Measurements from ENCODE around the gene PCDH15. TPM values are rescaled to one million over a fixed set of nuclear protein-coding genes. Genes with fewer than 3 reads are reported as not detected.

PCDH15 gene
- total and polyA plus RNA-seq, 2 experiments from 2014 or later = not detected

DNA sequence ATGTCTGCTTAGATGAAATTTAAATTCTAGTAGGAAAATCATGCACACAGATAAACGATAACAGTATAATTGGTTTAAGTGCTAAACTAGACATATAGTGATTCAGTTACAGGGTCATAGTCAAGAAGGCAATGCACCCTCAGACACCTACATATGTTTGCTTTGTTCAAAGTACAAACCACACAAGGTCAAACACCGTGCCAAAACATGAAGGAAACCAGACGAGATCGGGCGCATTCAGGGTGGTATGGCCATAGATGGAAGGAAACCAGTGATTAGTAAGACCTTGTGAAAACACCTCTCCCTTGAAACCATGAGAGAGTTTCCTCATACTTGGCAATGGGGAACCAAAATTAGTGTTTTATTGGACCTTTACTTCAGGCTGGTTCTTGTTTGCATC is 906.9 kb downstream of the PCDH15 start:
- Histone ChIP-seq H3K9ac (no peak overlapping the region), H3F3A (ENCODE audit: insufficient read depth) (no peaks in the 10 kb centered on the region), H3K4me1 (ENCODE audit: insufficient read depth) (no peaks in the 10 kb centered on the region), H3K9me3 (ENCODE audit: low read depth) (no peaks in the 10 kb centered on the region), H2AFZ (no peak overlapping the region), H3K4me2 (ENCODE audit: unreplicated experiment) (no peak overlapping the region), H4K20me1 (ENCODE audit: insufficient read depth) (no peaks in the 10 kb centered on the region), H3K79me2 (ENCODE audit: insufficient read depth) (no peaks in the 10 kb centered on the region), H3K27me3 (replicated peaks; ENCODE audit: insufficient read depth) (no peaks in the 10 kb centered on the region), H3K9me2 (ENCODE audit: insufficient read depth) (no peaks in the 10 kb centered on the region), H3K36me3 (ENCODE audit: low read depth) (no peaks in the 10 kb centered on the region), H3K4me3 (no peak overlapping the region), H3K27ac (no peak overlapping the region)
- no peak for DNase-seq
- no peak for TF ChIP-seq EZH2 (IDR thresholded peaks at IDR 0.05; ENCODE audit: insufficient read depth, poor library complexity, severe bottlenecking)
- TF ChIP-seq EZH2phosphoT487 (IDR thresholded peaks at IDR 0.05; ENCODE audit: insufficient read depth, low read depth) = no peak
- WGBS, 2 experiments (ENCODE audit: low coverage in 1 of 2, low lambda C conversion rate in 2 of 2, missing lambda C conversion rate in 2 of 2) = 21 to 32% methylated on average over 5 of the region's 5 CpGs
- in situ Hi-C loops (cut with MboI) = no loop called here

DNA sequence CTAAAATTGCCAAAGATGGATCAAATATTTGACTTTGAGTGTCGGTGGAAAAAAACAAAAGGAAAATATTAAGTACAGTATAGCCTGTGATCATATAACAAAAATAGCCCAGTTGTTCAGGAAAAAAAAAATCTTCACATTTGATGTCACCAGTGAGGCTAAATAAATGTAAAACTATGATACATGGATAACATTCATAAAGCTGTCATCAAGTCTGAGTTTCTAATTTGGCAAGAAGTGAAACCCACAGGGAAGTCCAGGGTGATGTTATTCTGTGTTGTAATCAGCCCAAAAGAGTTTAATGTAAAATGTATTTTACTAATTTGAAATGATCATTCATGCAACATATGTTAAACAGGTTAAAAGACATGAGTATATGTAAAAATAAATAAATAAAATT is 908.0 kb downstream of the PCDH15 start:
- Histone ChIP-seq H2AFZ (no peak overlapping the region), H3K4me3 (no peak overlapping the region), H3K9me2 (ENCODE audit: insufficient read depth) (no peaks in the 10 kb centered on the region), H3K9ac (no peak overlapping the region), H4K20me1 (ENCODE audit: insufficient read depth) (no peaks in the 10 kb centered on the region), H3K4me2 (ENCODE audit: unreplicated experiment) (no peak overlapping the region), H3K36me3 (ENCODE audit: low read depth) (no peaks in the 10 kb centered on the region), H3K79me2 (ENCODE audit: insufficient read depth) (no peaks in the 10 kb centered on the region), H3K9me3 (ENCODE audit: low read depth) (no peaks in the 10 kb centered on the region), H3F3A (ENCODE audit: insufficient read depth) (no peaks in the 10 kb centered on the region), H3K27ac (no peak overlapping the region), H3K27me3 (replicated peaks; ENCODE audit: insufficient read depth) (no peaks in the 10 kb centered on the region), H3K4me1 (ENCODE audit: insufficient read depth) (no peaks in the 10 kb centered on the region)
- no peak for DNase-seq
- in situ Hi-C loops (cut with MboI) = no loop called here
- TF ChIP-seq EZH2phosphoT487 (IDR thresholded peaks at IDR 0.05; ENCODE audit: insufficient read depth, low read depth) = no peak
- TF ChIP-seq EZH2 (IDR thresholded peaks at IDR 0.05; ENCODE audit: insufficient read depth, poor library complexity, severe bottlenecking) = no peak
- WGBS, 2 experiments (ENCODE audit: low coverage in 1 of 2, low lambda C conversion rate in 2 of 2, missing lambda C conversion rate in 2 of 2) = 25 to 40% methylated on average over 1 of the region's 1 CpG

DNA sequence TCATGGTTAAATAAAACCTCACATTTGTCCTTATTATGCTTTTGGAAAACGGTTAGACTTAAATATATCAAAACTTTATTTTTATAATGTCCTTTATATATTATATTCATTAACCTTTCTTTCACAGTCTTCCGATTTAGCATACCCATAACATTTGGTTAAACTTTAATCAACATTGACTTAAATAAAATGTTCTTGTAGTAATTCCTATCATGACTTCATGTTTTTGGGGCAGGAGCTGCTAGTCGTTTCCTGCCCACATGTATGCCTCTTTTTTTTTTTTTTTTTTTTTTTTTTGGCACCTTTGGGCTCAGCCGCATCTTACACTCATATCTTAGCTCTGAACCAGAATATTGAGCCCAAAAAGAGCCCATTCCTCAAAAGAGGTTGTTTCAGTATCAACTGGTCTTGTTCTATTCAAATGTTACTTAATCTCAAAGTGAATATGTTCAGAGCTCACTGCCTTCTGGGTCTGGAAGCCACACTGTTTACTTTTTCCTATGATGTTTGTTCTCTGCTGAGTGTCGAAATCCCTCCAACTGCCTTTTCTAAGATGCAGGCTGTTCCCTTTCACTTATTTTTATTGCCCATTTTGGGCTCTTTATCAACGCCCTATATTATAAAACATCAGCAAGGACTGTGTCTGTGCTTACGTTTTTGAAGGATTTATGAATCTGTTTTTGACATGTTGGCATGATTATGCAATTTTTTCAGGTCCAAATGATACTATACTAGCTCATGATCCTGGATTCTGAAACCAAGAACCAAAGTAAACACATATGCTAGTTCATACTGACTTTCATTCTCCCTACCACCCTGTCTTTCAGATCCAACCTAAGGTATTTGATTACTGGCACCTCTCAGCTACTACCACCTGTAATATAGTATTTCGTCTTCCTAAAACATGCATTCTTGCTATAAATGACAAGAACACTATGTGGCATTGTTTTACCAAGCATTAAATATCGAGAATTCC is 914.4 kb downstream of the PCDH15 start:
- Histone ChIP-seq H3K27me3 (replicated peaks; ENCODE audit: insufficient read depth) (no peaks in the 10 kb centered on the region), H3K27ac (no peak overlapping the region), H4K20me1 (ENCODE audit: insufficient read depth) (no peaks in the 10 kb centered on the region), H3K4me2 (ENCODE audit: unreplicated experiment) (no peak overlapping the region), H3K9ac (no peak overlapping the region), H3K4me3 (no peak overlapping the region), H3K9me3 (ENCODE audit: low read depth) (no peaks in the 10 kb centered on the region), H3K36me3 (ENCODE audit: low read depth) (no peaks in the 10 kb centered on the region), H3K4me1 (ENCODE audit: insufficient read depth) (no peaks in the 10 kb centered on the region), H3K9me2 (ENCODE audit: insufficient read depth) (no peaks in the 10 kb centered on the region), H3K79me2 (ENCODE audit: insufficient read depth) (no peaks in the 10 kb centered on the region), H2AFZ (no peak overlapping the region), H3F3A (ENCODE audit: insufficient read depth) (no peaks in the 10 kb centered on the region)
- in situ Hi-C loops (cut with MboI) = no loop called here
- WGBS, 2 experiments (ENCODE audit: low coverage in 1 of 2, low lambda C conversion rate in 2 of 2, missing lambda C conversion rate in 2 of 2) = 18 to 23% methylated on average over 9 of the region's 9 CpGs
- DNase-seq = no peak
- TF ChIP-seq EZH2 (IDR thresholded peaks at IDR 0.05; ENCODE audit: insufficient read depth, poor library complexity, severe bottlenecking) = no peak
- TF ChIP-seq EZH2phosphoT487 (IDR thresholded peaks at IDR 0.05; ENCODE audit: insufficient read depth, low read depth) = no peak

DNA sequence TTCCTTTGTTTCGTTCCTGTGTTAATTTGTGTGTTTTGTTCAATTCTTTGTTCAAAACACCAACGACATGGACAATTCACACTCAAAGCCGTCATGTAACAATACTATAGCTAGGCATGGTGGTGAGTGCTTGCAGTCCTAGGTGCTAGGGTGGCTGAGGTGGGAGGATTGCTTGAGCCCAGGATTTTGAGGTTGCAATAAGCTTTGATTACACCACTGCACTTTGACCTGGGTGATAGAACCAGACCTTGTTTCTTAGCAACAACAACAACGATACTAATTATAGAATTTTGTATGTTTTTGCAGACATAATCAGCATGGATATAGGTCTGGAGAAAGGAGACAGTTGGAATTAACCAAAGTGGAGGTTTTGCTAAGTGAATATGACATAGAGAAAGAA is 936.2 kb downstream of the PCDH15 start:
- H3K9ac ChIP-seq = no peak overlapping the region
- H3K36me3 ChIP-seq (ENCODE audit: low read depth) = no peaks in the 10 kb centered on the region
- H3K79me2 ChIP-seq (ENCODE audit: insufficient read depth) = no peaks in the 10 kb centered on the region
- WGBS, 2 experiments (ENCODE audit: low coverage in 1 of 2, low lambda C conversion rate in 2 of 2, missing lambda C conversion rate in 2 of 2) = 31 to 36% methylated on average over 4 of the region's 4 CpGs
- H3K27me3 ChIP-seq (replicated peaks; ENCODE audit: insufficient read depth) = no peaks in the 10 kb centered on the region
- H3K4me3 ChIP-seq = no peak overlapping the region
- no peaks in the 10 kb centered on the region for H3K9me3 ChIP-seq (ENCODE audit: low read depth)
- no peaks in the 10 kb centered on the region for H3K9me2 ChIP-seq (ENCODE audit: insufficient read depth)
- in situ Hi-C loops (cut with MboI) = no loop called here
- no peak overlapping the region for H2AFZ ChIP-seq
- H3K4me1 ChIP-seq (ENCODE audit: insufficient read depth) = no peaks in the 10 kb centered on the region
- TF ChIP-seq EZH2 (IDR thresholded peaks at IDR 0.05; ENCODE audit: insufficient read depth, poor library complexity, severe bottlenecking) = no peak
- no peak for TF ChIP-seq EZH2phosphoT487 (IDR thresholded peaks at IDR 0.05; ENCODE audit: insufficient read depth, low read depth)
- H3K4me2 ChIP-seq (ENCODE audit: unreplicated experiment) = no peak overlapping the region
- H3K27ac ChIP-seq = no peak overlapping the region
- DNase-seq = no peak
- H3F3A ChIP-seq (ENCODE audit: insufficient read depth) = no peaks in the 10 kb centered on the region
- H4K20me1 ChIP-seq (ENCODE audit: insufficient read depth) = no peaks in the 10 kb centered on the region
